ENCODE measurements around the gene TRIM45. TPM values are rescaled to one million over a fixed set of nuclear protein-coding genes. Genes with fewer than 3 reads are reported as not detected.

TRIM45 gene, protein sequence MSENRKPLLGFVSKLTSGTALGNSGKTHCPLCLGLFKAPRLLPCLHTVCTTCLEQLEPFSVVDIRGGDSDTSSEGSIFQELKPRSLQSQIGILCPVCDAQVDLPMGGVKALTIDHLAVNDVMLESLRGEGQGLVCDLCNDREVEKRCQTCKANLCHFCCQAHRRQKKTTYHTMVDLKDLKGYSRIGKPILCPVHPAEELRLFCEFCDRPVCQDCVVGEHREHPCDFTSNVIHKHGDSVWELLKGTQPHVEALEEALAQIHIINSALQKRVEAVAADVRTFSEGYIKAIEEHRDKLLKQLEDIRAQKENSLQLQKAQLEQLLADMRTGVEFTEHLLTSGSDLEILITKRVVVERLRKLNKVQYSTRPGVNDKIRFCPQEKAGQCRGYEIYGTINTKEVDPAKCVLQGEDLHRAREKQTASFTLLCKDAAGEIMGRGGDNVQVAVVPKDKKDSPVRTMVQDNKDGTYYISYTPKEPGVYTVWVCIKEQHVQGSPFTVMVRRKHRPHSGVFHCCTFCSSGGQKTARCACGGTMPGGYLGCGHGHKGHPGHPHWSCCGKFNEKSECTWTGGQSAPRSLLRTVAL
- 1 to 10 TPM in 1 of 3 donors, under 1 TPM in 2; 0.33 to 1.2 (median 0.77) TPM for total RNA-seq
- total RNA-seq (2013) = 0.36 TPM

DNA sequence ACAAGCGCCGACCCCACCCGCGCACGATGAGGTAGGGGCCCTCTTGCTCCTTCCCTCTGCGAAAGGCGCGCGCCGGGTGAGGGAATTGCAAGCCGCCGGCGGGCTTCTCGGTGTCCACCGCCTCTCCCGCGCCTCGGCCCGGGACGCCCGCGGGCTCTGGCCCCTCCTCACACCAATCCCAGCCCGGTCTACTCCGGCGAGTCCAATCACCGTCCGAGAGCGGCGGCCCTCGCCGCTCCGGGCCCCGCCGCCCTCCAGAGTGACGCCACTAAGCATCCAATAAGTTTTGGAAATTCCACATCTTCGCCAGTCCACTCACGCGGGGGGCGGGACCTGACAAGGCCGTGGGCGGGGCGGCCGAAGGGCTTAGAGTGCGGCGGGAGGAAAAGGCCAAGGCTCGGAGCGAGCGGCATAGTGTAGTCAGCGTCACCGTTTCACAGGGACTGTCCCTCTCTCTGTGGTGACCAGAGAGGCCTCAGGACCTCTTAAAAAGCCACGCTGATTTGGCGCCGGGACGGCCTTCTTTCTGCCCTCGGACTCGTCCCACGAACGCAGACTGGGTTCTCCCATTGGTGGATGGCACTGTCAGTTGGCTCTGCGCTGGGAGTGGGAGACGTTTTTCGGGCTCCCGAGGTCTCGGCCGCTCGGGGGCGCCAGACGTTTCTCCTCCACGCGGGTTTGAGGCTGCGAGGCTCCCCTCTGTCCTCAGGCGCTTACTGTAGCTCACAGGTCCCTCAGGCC, at the start of gene TRIM45:
Gene TRIM45 (minus strand): TSS at position 161 of the 741 bp plus-strand sequence. CDS start 548 bp downstream, outside the sequence.
- Mint-ChIP-seq H3K9me3 (no peaks in the 10 kb centered on the region), H3K27ac (peak within 1 kb of the TSS; percentile 39 to 87), H3K4me3 (peak within 1 kb of the TSS; percentile 93), H3K36me3 (no peaks in the 10 kb centered on the region), H3K4me1 (peaks cover 5 to 16% of the 10 kb centered on the region in 2 donors), H3K27me3 (ENCODE audit: low read depth in 2 of 2) (peaks cover 0 to 4% of the 10 kb centered on the region in 2 donors)
- under 1% methylated on average over 71 of the region's 71 CpGs for WGBS (ENCODE audit: insufficient coverage)
- no peaks in the 10 kb centered on the region for H3K36me3 ChIP-seq (ENCODE audit: control insufficient read depth, insufficient read depth, low read length)
- peak; percentile 76 to 89 for DNase-seq
- ATAC-seq = peak; percentile 82 to 88 (median 86)
- no peaks in the 10 kb centered on the region for H3K27me3 ChIP-seq (ENCODE audit: control insufficient read depth, insufficient read depth, low read length)
- TF ChIP-seq, protein P1, sequence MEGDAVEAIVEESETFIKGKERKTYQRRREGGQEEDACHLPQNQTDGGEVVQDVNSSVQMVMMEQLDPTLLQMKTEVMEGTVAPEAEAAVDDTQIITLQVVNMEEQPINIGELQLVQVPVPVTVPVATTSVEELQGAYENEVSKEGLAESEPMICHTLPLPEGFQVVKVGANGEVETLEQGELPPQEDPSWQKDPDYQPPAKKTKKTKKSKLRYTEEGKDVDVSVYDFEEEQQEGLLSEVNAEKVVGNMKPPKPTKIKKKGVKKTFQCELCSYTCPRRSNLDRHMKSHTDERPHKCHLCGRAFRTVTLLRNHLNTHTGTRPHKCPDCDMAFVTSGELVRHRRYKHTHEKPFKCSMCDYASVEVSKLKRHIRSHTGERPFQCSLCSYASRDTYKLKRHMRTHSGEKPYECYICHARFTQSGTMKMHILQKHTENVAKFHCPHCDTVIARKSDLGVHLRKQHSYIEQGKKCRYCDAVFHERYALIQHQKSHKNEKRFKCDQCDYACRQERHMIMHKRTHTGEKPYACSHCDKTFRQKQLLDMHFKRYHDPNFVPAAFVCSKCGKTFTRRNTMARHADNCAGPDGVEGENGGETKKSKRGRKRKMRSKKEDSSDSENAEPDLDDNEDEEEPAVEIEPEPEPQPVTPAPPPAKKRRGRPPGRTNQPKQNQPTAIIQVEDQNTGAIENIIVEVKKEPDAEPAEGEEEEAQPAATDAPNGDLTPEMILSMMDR (IDR thresholded peaks at IDR 0.05) = peak; percentile 65
- intact Hi-C loops (cut with micrococcal nuclease) = loop anchor here (5.0 kb wide), 1 partner anchor 399 kb away; no protein-coding TSS in a partner anchor
- no peaks in the 10 kb centered on the region for H3K9me3 ChIP-seq (ENCODE audit: control insufficient read depth, insufficient read depth, low read length)
- peak within 1 kb of the TSS; percentile 74 for H3K4me3 ChIP-seq (ENCODE audit: low read length)
- H3K4me1 ChIP-seq (ENCODE audit: control insufficient read depth, insufficient read depth, low read length) = peaks cover 16% of the 10 kb centered on the region
- H3K27ac ChIP-seq (ENCODE audit: low read length) = no peak within 1 kb of the TSS

DNA sequence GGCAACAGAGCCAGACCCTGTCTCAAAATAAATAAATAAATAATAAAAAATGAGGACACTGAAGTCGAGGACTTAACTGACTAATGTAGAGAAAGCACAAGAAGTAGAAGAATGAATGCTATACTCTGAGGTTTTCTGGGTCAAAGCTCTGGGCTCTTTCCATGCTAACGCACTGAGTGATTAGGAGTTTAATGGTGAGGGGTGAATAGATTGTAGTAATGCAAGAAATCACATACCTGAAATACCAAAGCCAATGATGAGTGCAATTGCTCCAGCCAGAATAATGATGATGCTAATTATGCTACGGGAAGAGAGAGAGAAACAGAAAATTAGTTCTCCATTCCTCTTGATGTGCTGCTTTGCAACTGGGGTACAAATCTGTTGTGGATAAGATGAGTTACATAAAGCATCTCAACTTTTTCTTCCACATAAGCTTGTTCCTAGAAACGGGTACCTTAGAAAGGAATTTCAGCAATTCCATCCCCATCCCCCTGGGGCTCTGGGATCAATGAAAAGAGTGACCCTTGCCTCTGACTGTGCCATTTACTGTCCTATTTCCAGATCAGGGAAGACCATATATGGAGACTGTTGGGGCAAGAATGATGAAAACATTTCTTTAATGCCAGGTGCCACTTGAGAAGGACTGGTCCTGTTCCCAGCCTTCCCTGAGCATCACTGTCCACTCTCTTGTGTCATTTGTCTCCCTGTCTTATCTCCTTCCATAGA, 48.5 kb upstream of the TRIM45 start:
- TF ChIP-seq, protein P1 (IDR thresholded peaks at IDR 0.05) = no peak
- no peaks in the 10 kb centered on the region for H3K9me3 Mint-ChIP-seq
- Histone ChIP-seq H3K27ac (ENCODE audit: low read length) (no peak overlapping the region), H3K36me3 (ENCODE audit: control insufficient read depth, insufficient read depth, low read length) (no peaks in the 10 kb centered on the region), H3K27me3 (ENCODE audit: control insufficient read depth, insufficient read depth, low read length) (peaks cover 2% of the 10 kb centered on the region), H3K9me3 (ENCODE audit: control insufficient read depth, insufficient read depth, low read length) (no peaks in the 10 kb centered on the region), H3K4me3 (ENCODE audit: low read length) (no peak overlapping the region), H3K4me1 (ENCODE audit: control insufficient read depth, insufficient read depth, low read length) (no peaks in the 10 kb centered on the region)
- DNase-seq (no peak), ATAC-seq (no peak)
- intact Hi-C loops (cut with micrococcal nuclease) = no loop called here
- H3K27ac Mint-ChIP-seq = no peak overlapping the region
- peaks cover 0 to 8% of the 10 kb centered on the region in 2 donors for H3K27me3 Mint-ChIP-seq (ENCODE audit: low read depth in 2 of 2)
- no peak overlapping the region for H3K4me3 Mint-ChIP-seq
- 94% methylated on average over 4 of the region's 4 CpGs for WGBS (ENCODE audit: insufficient coverage)
- H3K36me3 Mint-ChIP-seq = no peaks in the 10 kb centered on the region
- no peaks in the 10 kb centered on the region for H3K4me1 Mint-ChIP-seq

DNA sequence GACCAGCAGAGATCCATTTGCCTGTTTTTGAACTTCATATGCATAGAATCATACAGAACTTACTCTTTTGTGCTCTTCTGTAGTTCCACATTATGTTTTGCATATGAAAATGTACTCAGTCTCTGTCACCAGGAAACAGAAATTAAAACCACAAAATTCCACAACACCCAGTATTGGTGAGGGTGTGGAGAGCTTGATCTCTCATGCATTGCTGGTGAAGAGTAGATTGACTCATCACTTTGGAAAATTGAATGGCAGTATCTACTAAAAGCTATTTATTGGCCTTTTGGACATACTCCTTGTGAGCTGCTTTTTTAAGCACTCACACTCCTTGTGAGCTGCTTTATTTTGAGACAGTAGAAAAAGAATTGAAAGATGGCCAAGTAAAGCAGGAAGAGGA, 45.9 kb upstream of the TRIM45 start:
- Histone ChIP-seq H3K4me3 (ENCODE audit: low read length) (no peak overlapping the region), H3K27ac (ENCODE audit: low read length) (no peak overlapping the region), H3K36me3 (ENCODE audit: control insufficient read depth, insufficient read depth, low read length) (no peaks in the 10 kb centered on the region), H3K4me1 (ENCODE audit: control insufficient read depth, insufficient read depth, low read length) (no peaks in the 10 kb centered on the region), H3K9me3 (ENCODE audit: control insufficient read depth, insufficient read depth, low read length) (no peaks in the 10 kb centered on the region), H3K27me3 (ENCODE audit: control insufficient read depth, insufficient read depth, low read length) (peaks cover 2% of the 10 kb centered on the region)
- intact Hi-C loops (cut with micrococcal nuclease) = no loop called here
- Mint-ChIP-seq H3K36me3 (no peaks in the 10 kb centered on the region), H3K9me3 (no peaks in the 10 kb centered on the region), H3K27me3 (ENCODE audit: low read depth in 2 of 2) (peaks cover 2 to 8% of the 10 kb centered on the region in 2 donors), H3K4me3 (no peak overlapping the region), H3K4me1 (no peaks in the 10 kb centered on the region), H3K27ac (no peak overlapping the region)
- TF ChIP-seq, protein P1 (IDR thresholded peaks at IDR 0.05) = no peak
- DNase-seq (no peak), ATAC-seq (no peak)

Measured in natural killer cell (primary cell).